HG02678 (cell line): ENCODE results near the gene TCERG1L.
"Not testable (repeated sequence)": the region's sequence is repeated elsewhere in the genome, so short reads cannot be mapped to it uniquely, and the experiment has no call there.

Experiments used
- ATAC-seq: cut with Tn5 transposase; IDR thresholded peaks from one replicate; pipeline ENCODE4 v1.9.1; 2021; ENCODE audit warnings: mild to moderate bottlenecking, moderate library complexity; ENCODE audit not compliant: unreplicated experiment

TCERG1L gene

DNA sequence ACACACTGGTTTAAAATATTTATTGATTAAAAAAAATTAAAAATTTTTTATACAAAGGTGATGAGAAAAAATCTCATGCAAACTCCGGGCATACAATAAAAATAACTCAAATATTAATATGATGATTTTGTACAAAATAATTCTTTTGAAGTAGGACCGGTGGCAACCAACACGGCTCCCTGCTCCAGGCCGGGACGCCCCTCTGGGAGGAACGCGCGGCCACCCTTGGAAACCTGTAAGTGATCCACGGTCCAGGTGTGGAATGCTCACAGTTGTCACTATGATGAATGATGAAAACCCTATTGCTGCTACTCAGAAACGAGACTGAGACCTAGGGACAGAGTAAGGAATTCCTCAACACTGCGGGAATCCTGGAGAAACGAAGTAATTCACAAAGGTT, 219.1 kb downstream of the TCERG1L start:
- no peak for ATAC-seq

GRCh38 chr10:131091682-131092081, 219.8 kb downstream of the TCERG1L start:
- ATAC-seq, result no peak

DNA sequence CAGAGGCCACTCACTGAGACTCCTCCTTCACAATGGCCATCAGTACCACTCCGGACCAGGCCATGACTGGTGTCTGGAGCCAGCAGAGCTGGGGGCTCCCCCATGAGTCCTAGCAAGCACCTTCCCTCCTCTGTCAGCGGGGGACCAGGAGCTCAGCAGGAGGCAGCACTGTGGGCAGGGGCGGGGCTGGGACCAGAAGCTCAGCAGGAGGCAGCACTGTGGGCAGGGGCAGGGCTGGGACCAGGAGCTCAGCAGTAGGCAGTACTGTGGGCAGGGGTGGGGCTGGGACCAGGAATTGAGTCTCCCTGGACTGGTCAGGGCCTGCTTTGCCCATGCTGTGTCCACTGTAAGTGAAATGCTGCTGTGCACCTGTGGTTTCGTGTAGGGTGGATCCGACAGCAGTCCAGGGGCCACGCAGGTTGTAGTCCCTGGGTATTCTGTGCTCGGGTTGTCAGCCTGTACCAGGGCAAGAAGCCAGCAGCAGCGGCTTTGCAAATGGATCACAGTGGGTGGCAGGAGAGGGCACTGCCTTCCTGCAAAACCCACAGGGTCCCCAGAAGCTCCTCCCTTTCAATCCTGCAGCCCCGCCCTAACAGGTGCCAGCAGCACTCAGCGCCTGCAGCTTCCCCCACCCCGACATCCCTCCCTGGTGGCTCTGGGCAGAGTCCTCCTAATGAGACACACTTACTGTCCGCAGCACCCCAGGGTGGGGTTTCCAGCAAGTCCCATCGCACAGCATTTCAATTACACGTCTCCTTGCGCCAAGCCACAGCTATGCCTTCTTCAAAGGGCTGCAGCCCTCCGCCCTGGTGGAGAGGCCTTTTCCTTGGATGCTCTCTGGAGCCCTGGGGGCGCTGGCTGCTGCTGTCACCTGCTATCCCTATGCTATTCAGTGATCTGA, 220.5 kb downstream of the TCERG1L start:
- ATAC-seq, result no peak

- ATAC-seq, result no peak
Measured at GRCh38 chr10:131089861-131090260, 221.7 kb downstream of the TCERG1L start.

DNA sequence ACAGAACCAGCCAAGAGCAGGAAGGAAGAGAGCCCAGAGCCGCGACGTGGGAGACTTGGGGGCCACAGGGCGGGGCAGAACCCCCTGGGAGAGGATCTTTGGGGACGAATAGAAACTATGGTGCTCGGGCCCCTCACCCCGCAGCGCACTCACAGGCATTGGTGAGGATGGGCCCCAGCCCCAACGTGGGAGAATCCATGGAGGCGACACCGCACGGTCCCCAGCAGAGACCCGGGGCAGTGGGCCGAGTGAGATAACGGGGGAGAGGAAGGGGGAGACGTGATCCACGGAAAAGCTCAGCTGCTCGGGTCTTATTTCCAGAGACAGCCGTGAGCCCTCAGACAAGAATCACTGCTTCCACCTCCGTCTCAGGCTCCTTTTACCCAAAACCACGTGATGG, 222.4 kb downstream of the TCERG1L start:
- ATAC-seq, result no peak

DNA sequence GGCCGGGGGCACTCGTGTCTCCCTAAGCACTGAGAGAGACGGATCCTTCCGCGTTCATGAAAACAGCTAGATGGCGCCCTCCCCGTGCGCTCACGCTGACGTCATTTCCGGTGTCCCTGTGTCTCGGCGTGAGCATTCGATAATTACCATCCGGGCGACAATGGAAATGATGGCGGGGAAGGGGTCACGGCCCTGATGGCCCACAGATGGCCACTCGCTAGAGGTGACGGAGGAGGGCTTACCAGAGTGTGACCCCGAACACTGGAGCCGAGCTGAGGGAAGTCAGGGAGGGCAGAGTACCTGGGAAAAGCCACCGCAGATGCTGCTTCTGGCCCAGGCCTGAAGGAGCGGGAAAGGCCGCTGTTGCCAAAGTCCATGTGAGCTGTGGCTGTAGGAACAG, 222.9 kb downstream of the TCERG1L start:
- no peak for ATAC-seq

DNA sequence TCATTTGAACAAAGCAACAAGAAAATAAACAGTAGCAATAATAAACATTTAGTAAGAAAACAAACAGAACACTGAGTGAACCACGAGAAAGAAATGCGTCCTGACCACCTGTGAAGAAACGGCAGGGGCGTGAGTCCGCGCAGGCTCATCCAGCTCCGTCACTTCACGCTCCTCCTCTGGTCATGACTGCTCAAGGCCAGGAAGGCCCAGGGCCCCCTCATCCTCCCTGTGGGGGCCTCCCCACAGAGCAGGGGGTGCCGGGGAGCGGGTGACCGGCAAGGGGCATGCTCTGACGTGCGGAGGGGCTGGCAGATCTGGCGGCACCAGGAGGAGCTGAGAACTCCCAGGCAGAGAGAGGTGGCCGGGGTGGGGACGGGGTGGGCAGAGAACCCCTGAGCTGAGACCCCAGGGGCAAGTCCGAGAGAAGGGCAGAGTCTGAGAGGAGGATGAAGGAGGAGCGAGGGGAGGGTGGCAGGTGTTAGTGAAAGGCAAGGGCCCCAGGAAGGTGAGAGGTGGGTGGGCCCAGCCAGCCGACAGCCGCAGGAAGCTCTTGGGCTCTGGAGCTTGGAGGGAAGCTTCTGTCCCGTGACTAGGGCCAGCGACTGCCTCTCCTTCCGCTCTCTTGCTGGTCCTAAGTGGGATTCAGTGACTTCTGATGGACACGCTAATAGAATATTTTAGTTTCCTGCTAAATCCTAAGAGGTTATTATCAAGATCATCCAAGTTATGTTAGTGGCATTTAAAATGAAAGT, 223.9 kb downstream of the TCERG1L start:
- no peak for ATAC-seq

- no peak for ATAC-seq
Measured at GRCh38 chr10:131086511-131086910, 225.0 kb downstream of the TCERG1L start.

DNA sequence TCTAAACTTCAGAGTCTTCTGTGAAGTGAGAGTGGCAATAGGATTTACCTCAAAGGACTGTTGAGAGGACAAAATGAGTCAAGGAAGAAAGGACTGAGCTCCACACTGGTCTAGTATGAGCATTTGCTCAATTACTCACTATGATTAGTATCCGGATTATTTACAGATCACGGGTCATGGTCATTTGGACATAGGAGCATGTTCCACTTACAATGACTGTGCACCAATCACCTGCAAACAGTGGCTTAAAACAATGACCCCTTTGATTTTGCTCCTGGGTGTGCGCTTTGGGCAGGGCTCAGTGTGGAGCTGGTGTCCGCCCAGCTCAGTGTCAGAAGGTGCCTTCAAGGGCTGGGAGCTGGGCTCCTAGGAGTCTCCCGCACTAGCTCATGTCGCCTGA, 225.4 kb downstream of the TCERG1L start:
- no peak for ATAC-seq

DNA sequence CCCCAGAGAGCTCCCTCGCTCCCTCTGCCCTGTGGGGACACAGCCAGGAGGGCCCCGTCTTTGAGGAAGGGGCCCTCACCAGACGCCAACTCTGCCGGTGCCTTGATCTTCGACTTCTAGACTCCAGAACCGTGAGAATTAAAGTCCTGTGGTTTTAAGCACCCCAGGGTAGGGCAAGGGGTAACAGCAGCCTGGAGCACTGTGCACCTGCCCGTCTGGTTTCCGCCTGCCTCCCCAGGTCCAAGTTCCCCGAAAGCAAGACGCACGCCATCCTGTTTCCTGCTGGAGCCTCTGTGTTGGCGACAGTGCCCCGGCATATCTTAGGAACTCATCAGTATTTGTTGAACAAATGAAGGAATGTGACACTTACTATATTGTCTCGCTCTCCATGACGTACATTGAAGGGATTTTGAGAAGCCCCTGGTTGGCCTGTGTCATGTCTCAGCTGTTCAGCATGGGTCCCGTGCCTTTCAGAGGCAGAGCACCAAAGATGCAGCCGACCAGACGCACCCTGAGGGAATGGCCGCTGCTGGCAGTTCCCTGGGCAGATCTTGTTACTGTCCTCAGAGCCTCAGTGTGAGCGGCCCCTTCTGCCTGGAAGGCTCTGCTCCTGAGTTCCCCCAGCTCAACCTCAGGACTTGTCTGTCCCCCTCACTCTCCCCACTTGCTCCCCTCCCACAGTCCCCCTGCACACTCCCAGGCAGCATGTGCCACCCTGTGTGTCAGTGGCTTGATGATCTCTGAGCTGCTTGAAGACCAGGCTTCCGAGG, 226.2 kb downstream of the TCERG1L start:
- ATAC-seq, result no peak

GRCh38 chr10:131084791-131085090, 226.8 kb downstream of the TCERG1L start:
- no peak for ATAC-seq

GRCh38 chr10:131083915-131084790, 227.4 kb downstream of the TCERG1L start:
- no peak for ATAC-seq

GRCh38 chr10:131082991-131083481, 228.5 kb downstream of the TCERG1L start:
- ATAC-seq, result no peak

GRCh38 chr10:131082201-131082850, 229.2 kb downstream of the TCERG1L start:
- ATAC-seq, result no peak

DNA sequence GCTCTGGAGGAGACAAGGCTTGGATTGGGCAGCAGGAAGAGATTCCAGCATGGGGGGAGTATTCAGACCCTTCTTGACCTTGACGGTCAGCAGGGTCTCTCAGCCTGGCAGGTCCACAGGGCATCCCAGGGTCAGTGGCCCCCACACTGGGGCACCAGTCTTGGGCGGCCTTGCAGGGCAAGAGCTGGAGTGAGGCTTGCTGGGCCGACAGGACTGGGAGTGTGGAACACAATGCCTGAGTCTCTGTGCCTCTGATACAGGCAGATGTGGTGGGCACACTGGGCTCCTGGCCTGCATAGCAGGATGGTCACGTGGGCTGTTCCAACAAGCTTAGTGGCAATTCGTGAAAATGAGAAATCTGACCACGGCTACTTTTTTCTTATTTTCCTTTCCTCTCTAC, 229.7 kb downstream of the TCERG1L start:
- no peak for ATAC-seq

DNA sequence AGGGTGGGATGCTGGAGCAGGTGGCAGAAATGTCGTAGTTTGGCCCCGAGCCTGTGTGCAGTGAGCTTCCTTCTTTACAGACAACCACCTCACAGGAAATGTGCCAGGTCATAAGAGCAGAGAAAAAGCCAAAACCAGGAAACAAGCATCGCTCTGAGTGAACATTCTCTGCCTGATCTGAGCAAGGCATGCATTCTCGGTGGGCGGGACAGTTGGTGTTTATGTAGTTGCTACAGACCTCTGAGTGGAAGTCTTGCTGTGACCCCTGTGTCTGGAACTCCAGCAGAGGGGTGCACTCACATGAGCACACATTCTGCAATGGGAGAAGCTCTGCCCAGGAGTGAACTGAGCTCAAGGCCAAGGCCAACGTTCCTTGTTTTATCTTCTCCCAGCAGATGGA, 230.1 kb downstream of the TCERG1L start:
- ATAC-seq, result no peak

GRCh38 chr10:131080571-131080970, 230.9 kb downstream of the TCERG1L start:
- no peak for ATAC-seq

- ATAC-seq, result no peak
Measured at GRCh38 chr10:131079314-131079713, 232.2 kb downstream of the TCERG1L start.

- ATAC-seq, result not testable (repeated sequence)
Measured at GRCh38 chr10:131078882-131079280, 232.6 kb downstream of the TCERG1L start.
